HepG2 (cell line): Measurements from ENCODE around the gene MAP3K14. TPM values are rescaled to one million over a fixed set of nuclear protein-coding genes. Genes with fewer than 3 reads are reported as not detected.

Source experiments
- DBP ChIP-seq: sonication (generic); formaldehyde crosslinking; IDR thresholded peaks from 2 replicates; pipeline ENCODE4 v1.4.0; 2020; ENCODE audit warnings: missing genetic modification reagents; ENCODE audit errors: not compliant biosample characterization
- KLF15 ChIP-seq: sonication (generic); formaldehyde crosslinking; IDR thresholded peaks from 2 replicates; pipeline ENCODE4 v1.8.1; 2023; ENCODE audit warnings: borderline replicate concordance, mild to moderate bottlenecking, inconsistent platforms, missing genetic modification reagents, mixed read lengths
- LRRFIP1 ChIP-seq: sonication (generic); formaldehyde crosslinking; conservative IDR thresholded peaks from 2 replicates; pipeline ENCODE4 v1.4.0; 2020; ENCODE audit warnings: missing genetic modification reagents
- MIER3 ChIP-seq: IDR thresholded peaks from 2 replicates; pipeline ENCODE4 v1.6.1; 2016; ENCODE audit warnings: missing compliant biosample characterization, borderline replicate concordance
- PRMT3 ChIP-seq: sonication (generic); formaldehyde crosslinking; IDR thresholded peaks from 2 replicates; pipeline ENCODE4 v1.8.1; 2022; ENCODE audit warnings: low read depth, mild to moderate bottlenecking, moderate library complexity, missing genetic modification reagents, borderline replicate concordance
- SMARCE1 ChIP-seq: fragments of 450-650 bp; IDR thresholded peaks from 2 replicates; pipeline ENCODE4 v1.6.1; 2017; ENCODE audit warnings: borderline replicate concordance
- SNAPC2 ChIP-seq: sonication (generic); formaldehyde crosslinking; IDR thresholded peaks from 2 replicates; pipeline ENCODE4 v1.8.1; 2022; ENCODE audit warnings: mild to moderate bottlenecking, missing genetic modification reagents
- SOX5 ChIP-seq: IDR thresholded peaks from 2 replicates; pipeline ENCODE4 v1.6.1; 2016; ENCODE audit warnings: borderline replicate concordance
- SP2 ChIP-seq: sonication (generic); formaldehyde crosslinking; IDR thresholded peaks from 2 replicates; pipeline ENCODE4 v1.5.1; 2020; ENCODE audit warnings: mild to moderate bottlenecking, missing genetic modification reagents
- SSRP1 ChIP-seq: IDR thresholded peaks from 2 replicates; pipeline ENCODE4 v1.6.1; 2016; ENCODE audit warnings: control low read depth
- ZFAT ChIP-seq: sonication (generic); formaldehyde crosslinking; conservative IDR thresholded peaks from 2 replicates; pipeline ENCODE4 v1.8.1; 2023; ENCODE audit warnings: missing genetic modification reagents, inconsistent platforms
- ZFX ChIP-seq: sonication (generic); formaldehyde crosslinking; IDR thresholded peaks from 2 replicates; pipeline ENCODE4 v1.4.0; 2020; ENCODE audit warnings: mild to moderate bottlenecking, low read depth, missing genetic modification reagents, moderate library complexity
- ZNF44 ChIP-seq: sonication (generic); formaldehyde crosslinking; IDR thresholded peaks from 2 replicates; pipeline ENCODE4 v1.5.1; 2020; ENCODE audit warnings: mild to moderate bottlenecking, missing genetic modification reagents
- ZNF615 ChIP-seq: sonication (generic); formaldehyde crosslinking; IDR thresholded peaks from 2 replicates; pipeline ENCODE4 v1.5.0; 2020; ENCODE audit warnings: mild to moderate bottlenecking, missing genetic modification reagents, borderline replicate concordance
- ZNF816 ChIP-seq: sonication (generic); formaldehyde crosslinking; IDR thresholded peaks from 2 replicates; pipeline ENCODE4 v1.8.0; 2022; ENCODE audit warnings: missing genetic modification reagents, mild to moderate bottlenecking, borderline replicate concordance
- polyA plus RNA-seq, 8 experiments: library from polyadenylated mRNA; depleted of rRNA in 3 of 8; stranded (reverse) in 7 of 8; unstranded in 1 of 8; fragments of >200 nt; fragmentation: Illumina TruSeq in 4 of 8; extraction: Trizol in 4 of 8; gene quantifications; 2 replicates each; pipeline versions ENCODE4 v1.2.1 to v1.2.3, GENCODE V29; 2011 to 2016; ENCODE audit warnings: low read depth in 4 of 8, missing spikeins in 1 of 8, mixed read lengths in 1 of 8; ENCODE audit not compliant: insufficient read depth in 1 of 8
- total RNA-seq, 5 experiments: library from RNA; depleted of rRNA; stranded (reverse); fragments of >200 nt; fragmentation: Illumina TruSeq; extraction: Trizol; gene quantifications; 2 replicates each; pipeline ENCODE4 v1.2.3, GENCODE V29; 2016; ENCODE audit warnings: low read depth in 1 of 5
- TF ChIP-seq, protein P1 (sequence below): IDR thresholded peaks from 2 replicates; pipeline ENCODE4 v1.6.1; 2012; ENCODE audit warnings: inconsistent platforms
- TF ChIP-seq, protein P2 (sequence below): sonication (generic); formaldehyde crosslinking; IDR thresholded peaks from 2 replicates; pipeline ENCODE4 v1.4.0; 2020; ENCODE audit warnings: missing genetic modification reagents
- TF ChIP-seq, protein P3 (sequence below): sonication (generic); formaldehyde crosslinking; IDR thresholded peaks from 2 replicates; pipeline ENCODE4 v1.8.1; 2023; ENCODE audit warnings: mild to moderate bottlenecking, missing genetic modification reagents

The MAP3K14 gene
- total and polyA plus RNA-seq, 2 of the 13 experiments (the other 11 are each of a cell fraction or from before 2014, with no cell fraction given): 2.6 TPM

DNA sequence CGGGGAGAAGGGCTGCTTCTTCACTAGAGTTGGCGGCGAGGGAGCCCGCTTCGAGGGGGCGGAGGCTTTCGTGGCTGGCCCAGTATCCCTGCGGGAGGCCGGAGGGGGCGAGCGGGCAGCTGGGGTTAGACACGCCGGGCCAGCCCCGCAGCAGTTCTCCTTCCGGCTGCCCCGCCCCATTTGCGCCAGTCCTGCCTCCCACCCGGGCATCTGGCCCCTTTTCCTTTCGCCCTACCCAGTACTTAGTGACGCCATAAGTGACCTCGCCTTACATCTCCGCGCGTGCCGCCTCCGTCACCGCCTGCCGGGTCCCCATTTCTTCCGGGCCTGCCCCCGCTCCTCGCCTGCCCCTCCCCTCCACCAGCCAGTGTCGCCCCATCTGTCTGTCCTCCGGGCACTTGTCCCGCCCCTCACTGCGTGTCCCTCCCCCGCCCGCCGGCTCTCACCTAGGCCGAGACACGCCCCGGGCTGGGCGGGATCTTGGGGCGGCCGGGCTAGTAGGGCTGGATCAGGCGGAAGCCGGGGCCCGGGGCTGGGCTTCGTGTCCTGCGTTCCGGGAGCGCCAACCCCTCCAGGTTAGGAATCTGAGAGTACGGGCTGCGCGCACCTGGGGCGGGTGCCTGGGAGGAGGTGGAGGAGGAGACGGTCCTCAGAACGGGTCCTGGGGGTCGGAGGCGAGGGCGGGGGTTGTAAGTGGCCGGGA lies 69.2 kb downstream of the MAP3K14 start (continued):
- TF ChIP-seq LRRFIP1 (0 out of 2 replicates have a peak, but pooled peaks have one; percentile 27), SP2 (peak; percentile 48; the same call in 1 of the 2 replicates), SNAPC2 (CRISPR knock-in tag) (peak; percentile 30; the same call in 1 of the 2 replicates), DBP (CRISPR knock-in tag) (no peak), ZNF615 (CRISPR knock-in tag) (0 out of 2 replicates have a peak, but pooled peaks have one; percentile 67), SOX5 (CRISPR knock-in tag) (peak; percentile 14; the same call in 1 of the 2 replicates), KLF15 (peak; percentile 90; the same call in 1 of the 2 replicates), ZFX (no peak; the same call in none of the 2 replicates), ZNF816 (CRISPR knock-in tag) (no peak), SSRP1 (CRISPR knock-in tag) (no peak), SMARCE1 (no peak), ZFAT (CRISPR knock-in tag) (no peak), ZNF44 (CRISPR knock-in tag) (no peak), PRMT3 (CRISPR knock-in tag) (no peak), MIER3 (CRISPR knock-in tag) (no peak; the same call in 1 of the 2 replicates)
- TF ChIP-seq, protein P1, sequence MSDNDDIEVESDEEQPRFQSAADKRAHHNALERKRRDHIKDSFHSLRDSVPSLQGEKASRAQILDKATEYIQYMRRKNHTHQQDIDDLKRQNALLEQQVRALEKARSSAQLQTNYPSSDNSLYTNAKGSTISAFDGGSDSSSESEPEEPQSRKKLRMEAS: peak; percentile 80
- TF ChIP-seq, protein P2, sequence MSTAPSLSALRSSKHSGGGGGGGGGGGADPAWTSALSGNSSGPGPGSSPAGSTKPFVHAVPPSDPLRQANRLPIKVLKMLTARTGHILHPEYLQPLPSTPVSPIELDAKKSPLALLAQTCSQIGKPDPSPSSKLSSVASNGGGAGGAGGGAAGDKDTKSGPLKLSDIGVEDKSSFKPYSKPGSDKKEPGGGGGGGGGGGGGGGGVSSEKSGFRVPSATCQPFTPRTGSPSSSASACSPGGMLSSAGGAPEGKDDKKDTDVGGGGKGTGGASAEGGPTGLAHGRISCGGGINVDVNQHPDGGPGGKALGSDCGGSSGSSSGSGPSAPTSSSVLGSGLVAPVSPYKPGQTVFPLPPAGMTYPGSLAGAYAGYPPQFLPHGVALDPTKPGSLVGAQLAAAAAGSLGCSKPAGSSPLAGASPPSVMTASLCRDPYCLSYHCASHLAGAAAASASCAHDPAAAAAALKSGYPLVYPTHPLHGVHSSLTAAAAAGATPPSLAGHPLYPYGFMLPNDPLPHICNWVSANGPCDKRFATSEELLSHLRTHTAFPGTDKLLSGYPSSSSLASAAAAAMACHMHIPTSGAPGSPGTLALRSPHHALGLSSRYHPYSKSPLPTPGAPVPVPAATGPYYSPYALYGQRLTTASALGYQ (CRISPR knock-in tag): no peak
- TF ChIP-seq, protein P3, sequence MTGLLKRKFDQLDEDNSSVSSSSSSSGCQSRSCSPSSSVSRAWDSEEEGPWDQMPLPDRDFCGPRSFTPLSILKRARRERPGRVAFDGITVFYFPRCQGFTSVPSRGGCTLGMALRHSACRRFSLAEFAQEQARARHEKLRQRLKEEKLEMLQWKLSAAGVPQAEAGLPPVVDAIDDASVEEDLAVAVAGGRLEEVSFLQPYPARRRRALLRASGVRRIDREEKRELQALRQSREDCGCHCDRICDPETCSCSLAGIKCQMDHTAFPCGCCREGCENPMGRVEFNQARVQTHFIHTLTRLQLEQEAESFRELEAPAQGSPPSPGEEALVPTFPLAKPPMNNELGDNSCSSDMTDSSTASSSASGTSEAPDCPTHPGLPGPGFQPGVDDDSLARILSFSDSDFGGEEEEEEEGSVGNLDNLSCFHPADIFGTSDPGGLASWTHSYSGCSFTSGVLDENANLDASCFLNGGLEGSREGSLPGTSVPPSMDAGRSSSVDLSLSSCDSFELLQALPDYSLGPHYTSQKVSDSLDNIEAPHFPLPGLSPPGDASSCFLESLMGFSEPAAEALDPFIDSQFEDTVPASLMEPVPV (CRISPR knock-in tag): peak; percentile 36; the same call in 1 of the 2 replicates
